ENCODE data around the gene HNRNPM. TPM values are rescaled to one million over a fixed set of nuclear protein-coding genes. Genes with fewer than 3 reads are reported as not detected.
A peak's percentile ranks its signal among the peaks of the same experiment; 100 is the strongest.
"Not testable (repeated sequence)": the region's sequence is repeated elsewhere in the genome, so short reads cannot be mapped to it uniquely, and the experiment has no call there.

The HNRNPM gene
- total RNA-seq, 2 experiments from 2014 or later: 348 to 358 TPM

GRCh38 chr19:8514505-8515009 lies 69.8 kb downstream of the HNRNPM start:
- not testable (repeated sequence) for H3K9me3 Mint-ChIP-seq, H3K36me3 Mint-ChIP-seq, DNase-seq, H3K27me3 Mint-ChIP-seq
- Mint-ChIP-seq H3K27ac (peak overlapping the region; percentile 99), H3K4me1 (peaks cover 35% of the 10 kb centered on the region), H3K4me3 (peak overlapping the region; percentile 93)

DNA sequence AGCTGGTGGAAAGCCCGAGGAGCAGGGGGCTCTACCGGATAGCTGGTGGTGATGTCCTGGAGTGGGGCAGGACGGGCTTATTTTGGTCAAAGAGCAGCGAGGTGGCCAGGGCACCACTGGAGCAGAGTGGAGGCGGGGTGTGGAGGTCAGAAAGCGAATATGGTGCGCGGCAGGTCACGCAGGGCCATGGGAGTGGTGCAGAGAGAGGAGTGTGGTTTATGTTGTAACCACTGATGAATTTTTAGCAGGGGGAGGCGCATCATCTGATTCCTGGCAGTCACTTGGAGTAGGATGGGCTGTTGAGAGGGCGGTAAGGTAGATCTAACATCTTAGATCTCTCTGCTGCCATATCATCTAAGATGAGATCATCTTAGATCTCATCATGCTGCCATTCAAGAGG lies 70.5 kb downstream of the HNRNPM start:
- H3K27ac Mint-ChIP-seq: peak overlapping the region; percentile 99
- H3K36me3 Mint-ChIP-seq: peaks cover 7% of the 10 kb centered on the region
- peak overlapping the region; percentile 93 for H3K4me3 Mint-ChIP-seq
- no peaks in the 10 kb centered on the region for H3K27me3 Mint-ChIP-seq
- H3K4me1 Mint-ChIP-seq: peaks cover 35% of the 10 kb centered on the region
- DNase-seq: peak; percentile 55
- no peaks in the 10 kb centered on the region for H3K9me3 Mint-ChIP-seq

DNA sequence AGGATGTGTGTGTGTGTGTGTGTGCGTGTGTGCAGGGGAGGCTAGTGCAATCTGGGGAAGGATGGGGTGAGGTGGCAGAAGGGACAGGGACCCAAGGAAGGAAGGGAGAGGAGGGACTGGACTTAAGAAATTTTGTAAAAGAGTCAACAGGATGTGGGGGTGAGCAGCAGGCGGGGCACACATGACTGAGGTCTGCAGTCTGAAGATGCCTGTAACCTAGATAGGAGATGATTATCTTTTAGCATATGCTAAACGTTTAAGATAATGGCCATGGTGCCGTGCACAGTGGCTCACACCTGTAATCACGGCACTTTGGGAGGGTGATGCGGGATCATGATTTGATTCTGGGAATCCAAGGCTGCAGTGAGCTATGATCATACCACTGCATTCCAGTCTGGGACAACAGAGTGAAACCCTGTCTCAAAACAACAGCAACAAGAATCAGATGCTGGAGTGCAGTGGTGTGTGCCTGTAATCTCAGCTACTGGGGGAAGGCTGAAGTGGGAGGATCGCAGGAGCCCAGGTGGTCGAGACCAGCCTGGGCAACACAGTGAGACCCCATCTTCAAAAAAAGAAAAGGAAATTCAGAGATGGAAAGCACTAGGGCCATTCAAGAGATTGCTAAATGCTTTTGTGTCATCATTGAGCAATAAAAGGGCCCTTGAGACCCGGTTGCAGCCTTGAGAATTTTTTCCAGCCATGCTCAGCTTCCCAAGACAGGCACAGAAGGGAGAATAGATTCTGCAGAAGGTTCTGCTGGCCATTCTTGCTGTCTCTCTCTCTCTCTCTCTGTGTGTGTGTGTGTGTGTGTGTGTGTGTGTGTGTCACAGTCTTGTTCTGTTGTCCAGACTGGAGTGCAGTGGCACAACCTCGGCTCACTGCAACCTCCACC lies 73.0 kb downstream of the HNRNPM start:
- Mint-ChIP-seq H3K4me3 (no peak overlapping the region), H3K4me1 (peaks cover 28% of the 10 kb centered on the region), H3K9me3 (no peaks in the 10 kb centered on the region), H3K27me3 (no peaks in the 10 kb centered on the region), H3K27ac (peak overlapping the region; percentile 93), H3K36me3 (peaks cover 2% of the 10 kb centered on the region)
- DNase-seq: peak; percentile 22

DNA sequence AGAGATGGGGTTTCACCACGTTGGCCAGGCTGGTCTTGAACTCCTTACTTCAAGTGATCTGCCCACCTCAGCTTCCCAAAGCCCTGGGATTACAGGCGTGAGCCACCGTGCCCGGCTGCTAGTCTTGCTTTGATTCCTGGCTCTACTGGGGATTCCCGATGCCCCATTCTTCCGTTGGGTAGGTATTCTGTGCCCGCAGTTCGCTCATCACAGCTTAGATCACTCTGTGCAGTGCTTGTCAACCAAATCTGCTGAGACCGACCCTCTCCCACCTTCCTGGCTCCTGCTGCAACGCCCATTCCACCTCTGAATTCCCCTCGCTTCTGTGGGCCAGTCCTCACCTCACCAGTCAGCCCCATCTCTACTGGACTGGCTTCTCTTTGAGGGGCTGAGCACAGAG lies 73.8 kb downstream of the HNRNPM start:
- DNase-seq: no peak
- Mint-ChIP-seq H3K27ac (peak overlapping the region; percentile 93), H3K36me3 (no peaks in the 10 kb centered on the region), H3K9me3 (no peaks in the 10 kb centered on the region), H3K4me3 (no peak overlapping the region), H3K4me1 (peaks cover 23% of the 10 kb centered on the region), H3K27me3 (no peaks in the 10 kb centered on the region)

- Mint-ChIP-seq H3K9me3 (no peaks in the 10 kb centered on the region), H3K4me3 (no peak overlapping the region), H3K27me3 (no peaks in the 10 kb centered on the region), H3K36me3 (no peaks in the 10 kb centered on the region), H3K4me1 (peaks cover 21% of the 10 kb centered on the region), H3K27ac (no peak overlapping the region)
- no peak for DNase-seq
Measured at GRCh38 chr19:8519388-8519787, 74.6 kb downstream of the HNRNPM start.

DNA sequence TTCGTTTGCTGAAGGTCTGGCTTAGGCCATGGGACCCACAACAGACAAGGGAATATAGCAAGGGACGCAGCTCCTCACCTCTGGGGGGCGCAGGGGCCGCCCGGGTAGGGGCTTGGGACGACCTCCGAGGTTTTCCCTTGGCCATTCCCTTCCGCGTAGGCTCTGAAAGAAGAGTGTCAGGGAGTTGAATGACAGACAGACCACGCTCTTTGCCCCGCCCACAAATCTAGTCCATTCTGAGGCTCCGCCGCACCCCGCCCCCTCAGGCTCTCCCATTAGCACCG lies 80.6 kb downstream of the HNRNPM start:
- Mint-ChIP-seq H3K4me1 (peaks cover 7% of the 10 kb centered on the region), H3K36me3 (peaks cover 12% of the 10 kb centered on the region)
- no peak for DNase-seq

DNA sequence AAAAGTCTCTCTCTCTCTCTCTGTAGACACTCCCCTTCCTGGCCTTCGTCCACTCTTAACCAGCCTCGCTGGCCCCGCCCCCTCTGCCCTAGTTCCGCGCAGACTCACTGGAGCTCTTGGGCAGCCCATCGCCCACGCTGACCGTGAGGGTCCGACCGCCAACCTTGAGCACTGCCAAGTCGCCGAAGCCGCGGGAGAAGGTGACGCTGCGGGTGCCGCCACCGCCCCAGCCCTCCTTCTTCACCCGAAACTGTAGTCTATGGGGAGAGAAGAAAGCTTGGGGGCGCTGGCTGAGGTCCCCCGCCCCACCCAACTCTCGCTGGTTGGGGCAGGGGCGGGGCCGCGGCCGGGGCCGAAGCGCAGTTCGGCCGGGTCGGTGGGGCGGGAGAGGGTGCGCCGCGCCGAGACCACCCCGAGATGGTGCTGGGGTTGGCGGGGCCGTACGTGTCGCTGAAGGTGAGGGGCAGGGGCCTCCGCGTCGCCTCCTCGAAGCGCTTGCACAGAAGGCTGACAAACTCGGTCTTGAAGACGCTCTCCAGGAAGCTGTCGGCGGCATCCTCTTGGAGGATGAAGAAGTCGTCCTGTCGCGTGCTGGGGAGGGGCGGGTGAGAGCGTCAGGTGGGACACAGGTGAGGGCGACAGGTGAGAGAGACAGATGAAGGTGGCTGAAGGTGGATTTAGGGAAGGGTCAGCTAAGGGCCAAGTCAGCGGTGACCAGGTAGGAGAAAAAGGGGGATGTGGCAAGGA lies 81.7 kb downstream of the HNRNPM start:
- DNase-seq: peak; percentile 27
- Mint-ChIP-seq H3K27me3 (no peaks in the 10 kb centered on the region), H3K9me3 (no peaks in the 10 kb centered on the region), H3K27ac (no peak overlapping the region), H3K4me3 (peak overlapping the region; percentile 27), H3K36me3 (peaks cover 12% of the 10 kb centered on the region), H3K4me1 (peaks cover 7% of the 10 kb centered on the region)

More for the DNA sequence above, 80.6 kb downstream of the HNRNPM start:
- H3K4me3 Mint-ChIP-seq: no peak overlapping the region
- H3K27me3 Mint-ChIP-seq: no peaks in the 10 kb centered on the region
- no peak overlapping the region for H3K27ac Mint-ChIP-seq
- H3K9me3 Mint-ChIP-seq: no peaks in the 10 kb centered on the region

DNA sequence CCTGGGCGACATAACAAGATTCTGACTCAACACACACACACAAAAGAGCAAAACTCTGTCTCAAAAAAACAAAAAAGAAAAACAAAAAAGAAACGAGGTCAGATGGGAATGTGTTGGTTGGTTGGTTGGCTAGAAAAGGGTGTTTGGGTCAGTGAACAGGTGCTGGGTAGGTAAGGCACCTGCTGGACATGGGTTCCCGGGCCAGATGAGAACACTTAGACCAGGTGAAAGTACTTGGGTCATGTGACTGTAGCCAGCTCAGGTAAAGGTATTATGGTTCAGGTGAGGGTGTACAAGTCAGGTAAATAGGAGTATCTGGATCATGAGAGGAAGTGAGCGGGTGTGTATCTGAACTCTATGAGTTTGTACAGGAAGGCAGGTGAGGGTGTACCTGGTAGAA lies 83.7 kb downstream of the HNRNPM start:
- H3K4me3 Mint-ChIP-seq: no peak overlapping the region
- H3K4me1 Mint-ChIP-seq: peaks cover 7% of the 10 kb centered on the region
- DNase-seq: no peak
- peaks cover 12% of the 10 kb centered on the region for H3K36me3 Mint-ChIP-seq
- no peaks in the 10 kb centered on the region for H3K27me3 Mint-ChIP-seq
- no peaks in the 10 kb centered on the region for H3K9me3 Mint-ChIP-seq
- no peak overlapping the region for H3K27ac Mint-ChIP-seq

DNA sequence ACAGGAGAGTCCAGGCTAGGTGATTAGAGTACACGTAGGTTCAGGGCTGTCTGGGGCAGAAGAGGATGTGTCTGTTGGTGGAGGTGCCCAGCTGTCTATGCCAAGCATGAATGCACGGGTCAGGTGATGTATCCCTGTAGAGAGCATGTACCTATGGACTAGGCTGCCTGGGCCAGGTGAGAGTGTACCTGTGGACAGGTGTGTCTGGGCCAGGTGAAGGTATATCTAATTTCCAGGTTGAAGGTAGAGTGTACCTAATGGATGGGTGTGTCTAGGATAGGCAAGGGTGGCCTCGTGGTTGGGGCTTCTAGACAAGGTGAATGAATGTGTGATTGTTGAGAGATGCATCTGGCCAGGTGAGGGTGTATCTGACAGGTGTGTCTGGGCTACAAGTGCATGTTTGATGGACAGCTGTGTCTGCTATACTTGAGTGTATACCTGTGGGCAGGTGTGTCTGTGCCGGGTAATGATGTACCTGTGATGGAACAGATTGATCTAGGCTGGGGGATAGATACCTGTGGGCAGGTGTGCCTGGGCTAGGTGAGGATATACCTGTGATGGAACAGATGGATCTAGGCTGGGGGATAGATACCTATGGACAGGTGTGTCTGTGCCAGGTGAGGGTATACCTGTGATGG lies 84.7 kb downstream of the HNRNPM start:
- H3K27ac Mint-ChIP-seq: no peak overlapping the region
- no peaks in the 10 kb centered on the region for H3K9me3 Mint-ChIP-seq
- no peaks in the 10 kb centered on the region for H3K27me3 Mint-ChIP-seq
- no peak for DNase-seq
- H3K4me3 Mint-ChIP-seq: no peak overlapping the region
- H3K4me1 Mint-ChIP-seq: peaks cover 6% of the 10 kb centered on the region
- H3K36me3 Mint-ChIP-seq: peaks cover 12% of the 10 kb centered on the region

GRCh38 chr19:8530061-8530679 lies 85.4 kb downstream of the HNRNPM start:
- Mint-ChIP-seq H3K27ac (no peak overlapping the region), H3K36me3 (peaks cover 12% of the 10 kb centered on the region), H3K27me3 (no peaks in the 10 kb centered on the region), H3K9me3 (no peaks in the 10 kb centered on the region), H3K4me3 (no peak overlapping the region), H3K4me1 (peaks cover 5% of the 10 kb centered on the region)
- no peak for DNase-seq

DNA sequence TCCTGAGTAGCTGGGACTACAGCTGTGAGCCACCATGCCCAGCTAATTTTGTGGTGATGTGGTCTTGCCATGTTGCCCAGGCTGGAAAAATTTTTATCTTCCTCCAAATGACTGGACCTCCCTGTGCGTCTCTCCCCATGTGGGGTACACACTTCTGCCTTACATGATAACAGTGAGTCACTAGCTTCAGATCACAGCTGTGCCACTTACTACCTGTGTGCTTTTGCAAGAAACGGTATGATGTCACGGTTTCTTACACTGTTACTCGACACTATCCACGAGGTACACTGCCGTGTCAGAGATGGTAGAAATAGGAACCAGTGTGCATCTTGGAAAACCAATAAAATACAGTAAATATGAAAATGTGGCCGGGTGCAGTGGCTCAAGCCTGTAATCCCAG lies 86.7 kb downstream of the HNRNPM start:
- Mint-ChIP-seq H3K36me3 (peaks cover 16% of the 10 kb centered on the region), H3K9me3 (no peaks in the 10 kb centered on the region), H3K27ac (no peak overlapping the region), H3K27me3 (no peaks in the 10 kb centered on the region), H3K4me3 (no peak overlapping the region), H3K4me1 (peaks cover 5% of the 10 kb centered on the region)
- no peak for DNase-seq

DNA sequence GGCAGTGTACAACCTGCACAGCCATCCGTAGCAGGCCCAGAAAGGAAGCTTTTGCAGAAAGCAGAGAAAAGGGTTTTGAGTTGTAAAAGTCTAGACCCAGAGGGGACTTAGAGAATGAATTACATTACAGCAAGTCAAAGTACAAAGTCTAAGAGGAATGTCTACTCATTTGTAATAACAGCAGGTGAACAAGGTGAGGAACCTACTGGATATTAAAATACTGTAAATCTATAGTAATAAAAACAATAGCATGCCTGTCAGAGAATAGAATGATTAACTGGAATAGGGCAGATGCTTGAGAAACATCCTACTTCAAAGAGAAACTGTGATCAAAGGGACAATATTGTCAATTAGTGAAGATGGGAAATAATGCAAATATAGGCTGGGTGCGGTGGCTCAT lies 87.5 kb downstream of the HNRNPM start:
- no peak overlapping the region for H3K27ac Mint-ChIP-seq
- H3K4me3 Mint-ChIP-seq: no peak overlapping the region
- H3K36me3 Mint-ChIP-seq: peaks cover 12% of the 10 kb centered on the region
- H3K9me3 Mint-ChIP-seq: no peaks in the 10 kb centered on the region
- H3K4me1 Mint-ChIP-seq: peaks cover 5% of the 10 kb centered on the region
- no peak for DNase-seq
- H3K27me3 Mint-ChIP-seq: no peaks in the 10 kb centered on the region

DNA sequence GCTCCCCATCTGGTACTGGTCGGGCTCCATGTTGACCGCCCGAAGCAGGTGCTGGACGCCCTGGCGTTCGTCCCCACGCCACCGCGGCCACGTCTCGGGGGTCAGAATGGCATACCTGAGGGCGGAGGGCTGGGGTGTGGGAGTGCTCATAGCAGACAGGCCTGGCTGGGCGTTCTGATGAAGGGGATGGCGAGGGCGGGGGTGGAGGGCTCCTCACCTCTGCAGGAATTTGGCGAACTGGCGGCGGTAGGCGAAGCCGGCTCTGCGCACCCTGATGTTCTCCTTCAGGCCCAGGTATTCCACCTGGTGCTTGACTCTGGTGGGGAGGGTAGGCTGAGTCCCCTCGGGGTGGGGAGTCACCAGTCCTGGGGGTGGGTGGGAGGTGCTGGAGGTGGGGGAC lies 91.5 kb downstream of the HNRNPM start:
- H3K27ac Mint-ChIP-seq: no peak overlapping the region
- H3K27me3 Mint-ChIP-seq: no peaks in the 10 kb centered on the region
- no peak for DNase-seq
- no peaks in the 10 kb centered on the region for H3K9me3 Mint-ChIP-seq
- H3K4me3 Mint-ChIP-seq: no peak overlapping the region
- no peaks in the 10 kb centered on the region for H3K4me1 Mint-ChIP-seq
- H3K36me3 Mint-ChIP-seq: peaks cover 3% of the 10 kb centered on the region

DNA sequence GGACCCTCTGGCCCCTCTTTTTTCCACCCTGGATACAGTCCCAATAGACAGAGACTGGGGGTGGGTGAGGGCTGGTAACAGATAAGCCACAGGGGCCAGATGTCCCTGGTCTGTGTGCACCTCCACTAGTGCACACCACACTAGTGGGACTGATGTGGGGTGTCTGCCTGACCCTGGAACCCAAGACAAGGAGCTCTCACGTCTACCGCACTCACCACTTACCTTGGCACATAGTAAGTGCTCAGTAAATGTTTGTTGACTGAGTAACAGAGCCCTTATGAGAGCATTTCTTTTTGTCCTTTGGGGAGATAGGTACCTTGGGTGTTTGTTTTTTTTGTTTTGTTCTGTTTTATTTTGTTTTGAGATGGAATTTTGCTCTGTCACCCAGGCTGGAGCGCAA lies 92.3 kb downstream of the HNRNPM start:
- Mint-ChIP-seq H3K27me3 (no peaks in the 10 kb centered on the region), H3K4me3 (no peak overlapping the region), H3K36me3 (peaks cover 3% of the 10 kb centered on the region), H3K9me3 (no peaks in the 10 kb centered on the region), H3K27ac (no peak overlapping the region), H3K4me1 (no peaks in the 10 kb centered on the region)
- no peak for DNase-seq

All from activated naive CD8-positive, alpha-beta T cell treated with anti-CD3 and anti-CD28 coated beads for 36 hours (primary cell).